ENCODE results near the gene IGFBP1. TPM values are rescaled to one million over a fixed set of nuclear protein-coding genes. Genes with fewer than 3 reads are reported as not detected.

The IGFBP1 gene
- total RNA-seq, 1 donor from 2014 or later: not detected

- H3K27me3 Mint-ChIP-seq (ENCODE audit: low read depth): peaks cover 13% of the 10 kb centered on the region
- no peak overlapping the region for H3K4me3 Mint-ChIP-seq
- DNase-seq (ENCODE audit: low spot score in 2 of 2, unreplicated experiment in 2 of 2): no peak
- TF ChIP-seq CTCF (IDR thresholded peaks at IDR 0.05; ENCODE audit: unreplicated experiment): no peak
- no peaks in the 10 kb centered on the region for H3K36me3 Mint-ChIP-seq
- H3K9me3 Mint-ChIP-seq: peaks cover 5% of the 10 kb centered on the region
- no peak overlapping the region for H3K27ac Mint-ChIP-seq
- H3K4me1 Mint-ChIP-seq: peaks cover 10% of the 10 kb centered on the region
Observed at GRCh38 chr7:45894665-45895062, 6.4 kb downstream of the IGFBP1 start.

GRCh38 chr7:45897042-45897690, 8.9 kb downstream of the IGFBP1 start:
- no peak overlapping the region for H3K4me3 Mint-ChIP-seq
- H3K36me3 Mint-ChIP-seq: no peaks in the 10 kb centered on the region
- no peak for DNase-seq (ENCODE audit: low spot score in 2 of 2, unreplicated experiment in 2 of 2)
- H3K9me3 Mint-ChIP-seq: peaks cover 5% of the 10 kb centered on the region
- H3K27me3 Mint-ChIP-seq (ENCODE audit: low read depth): peaks cover 9% of the 10 kb centered on the region
- H3K27ac Mint-ChIP-seq: no peak overlapping the region
- no peak for TF ChIP-seq CTCF (IDR thresholded peaks at IDR 0.05; ENCODE audit: unreplicated experiment)
- no peaks in the 10 kb centered on the region for H3K4me1 Mint-ChIP-seq

- Mint-ChIP-seq H3K27ac (no peak overlapping the region), H3K4me1 (no peaks in the 10 kb centered on the region)
- TF ChIP-seq CTCF (IDR thresholded peaks at IDR 0.05; ENCODE audit: unreplicated experiment): no peak
Observed at GRCh38 chr7:45898222-45898621, 9.9 kb downstream of the IGFBP1 start.

GRCh38 chr7:45901566-45901965, 13.3 kb downstream of the IGFBP1 start:
- TF ChIP-seq CTCF (IDR thresholded peaks at IDR 0.05; ENCODE audit: unreplicated experiment): no peak
- DNase-seq (ENCODE audit: low spot score in 2 of 2, unreplicated experiment in 2 of 2): no peak
- H3K27me3 Mint-ChIP-seq (ENCODE audit: low read depth): no peaks in the 10 kb centered on the region
- H3K36me3 Mint-ChIP-seq: no peaks in the 10 kb centered on the region
- no peak overlapping the region for H3K27ac Mint-ChIP-seq
- peaks cover 19% of the 10 kb centered on the region for H3K9me3 Mint-ChIP-seq
- H3K4me1 Mint-ChIP-seq: no peaks in the 10 kb centered on the region
- H3K4me3 Mint-ChIP-seq: no peak overlapping the region

More at GRCh38 chr7:45898222-45898621, 9.9 kb downstream of the IGFBP1 start:
- Mint-ChIP-seq H3K36me3 (no peaks in the 10 kb centered on the region), H3K27me3 (ENCODE audit: low read depth) (peaks cover 9% of the 10 kb centered on the region), H3K4me3 (no peak overlapping the region), H3K9me3 (peaks cover 5% of the 10 kb centered on the region)
- no peak for DNase-seq (ENCODE audit: low spot score in 2 of 2, unreplicated experiment in 2 of 2)

- Mint-ChIP-seq H3K4me1 (no peaks in the 10 kb centered on the region), H3K4me3 (no peak overlapping the region), H3K9me3 (peaks cover 22% of the 10 kb centered on the region), H3K36me3 (no peaks in the 10 kb centered on the region), H3K27me3 (ENCODE audit: low read depth) (no peaks in the 10 kb centered on the region), H3K27ac (no peak overlapping the region)
- TF ChIP-seq CTCF (IDR thresholded peaks at IDR 0.05; ENCODE audit: unreplicated experiment): no peak
- DNase-seq (ENCODE audit: low spot score in 2 of 2, unreplicated experiment in 2 of 2): no peak
Observed at GRCh38 chr7:45902820-45903219, 14.5 kb downstream of the IGFBP1 start.

All from mesothelial cell of epicardium (in vitro differentiated cells).